Mucosa of descending colon (tissue), 3 donors: ENCODE data around the gene TNFRSF14. TPM values are rescaled to one million over a fixed set of nuclear protein-coding genes. Genes with fewer than 3 reads are reported as not detected.

Experiments
- ATAC-seq: fragments of 200-7000 bp; cut with Tn5 transposase; one replicate; pipeline ENCODE4 v1.9.1; 2020; ENCODE audit warnings: mild to moderate bottlenecking, moderate library complexity
- DNase-seq, 3 donors: peaks; one replicate each; pipeline ENCODE4 v3.0.0-alpha.2; 2020
- H3K36me3 ChIP-seq: fragments of 200-600 bp; one replicate; pipeline ENCODE4 v1.8.0; 2021; ENCODE audit warnings: low read depth, mild to moderate bottlenecking
- H3K4me1 ChIP-seq: fragments of 200-600 bp; one replicate; pipeline ENCODE4 v1.8.0; 2021; ENCODE audit warnings: low read depth, mild to moderate bottlenecking
- H3K4me3 ChIP-seq: fragments of 200-600 bp; one replicate; pipeline ENCODE4 v1.8.0; 2021; ENCODE audit warnings: mild to moderate bottlenecking
- H3K9me3 ChIP-seq: fragments of 200-600 bp; one replicate; pipeline ENCODE4 v1.8.0; 2021; ENCODE audit warnings: mild to moderate bottlenecking
- CTCF ChIP-seq: fragments of 200-600 bp; IDR thresholded peaks from one replicate; pipeline ENCODE4 v1.8.0; 2022; ENCODE audit warnings: antibody characterized with exemption, mild to moderate bottlenecking
- intact Hi-C, 2 donors: fragments of 100-400 bp; cut with DNase I in 1 of 2; cut with micrococcal nuclease in 1 of 2; formaldehyde crosslinking; loops; one replicate each; pipeline versions ENCODE4 v1.11.0 to v1.11.1; 2022; cut with DNase I, micrococcal nuclease
- total RNA-seq, 3 donors: library from RNA; stranded (reverse); fragmentation: NEBNext Ultra II Directional in 2 of 3; extraction: Animal tissue kit (Norgen Biotek cat#: 25700) in 2 of 3; gene quantifications; one replicate each; pipeline versions ENCODE4 v1.2.1 to v1.2.4, GENCODE V29; 2021 to 2023
- donor health status: DM: no; HTN: no; CAD: no; lungs with moderate emphysema.
- donor health status: DM: no; HTN: no; CAD: no.
- donor health status: DM: no; HTN: yes; CAD: no.

The TNFRSF14 gene
- total RNA-seq, 3 donors from 2014 or later: 143 to 206 (median 146) TPM

- Histone ChIP-seq H3K36me3 (peaks cover 5% of the 10 kb centered on the region), H3K4me1 (peaks cover 42% of the 10 kb centered on the region), H3K4me3 (no peak overlapping the region), H3K9me3 (no peaks in the 10 kb centered on the region)
- intact Hi-C loops: no loop called here
- peak; percentile 31 for TF ChIP-seq CTCF
- DNase-seq (peak; percentile 66 to 80 (median 74)), ATAC-seq (peak; percentile 5)
Measured at GRCh38 chr1:2554621-2555387, 1.4 kb upstream of the TNFRSF14 start.

GRCh38 chr1:2555634-2556276 lies 416 bp upstream of the TNFRSF14 start:
- intact Hi-C loops: no loop called here
- Histone ChIP-seq H3K4me1 (peaks cover 42% of the 10 kb centered on the region), H3K36me3 (peaks cover 5% of the 10 kb centered on the region), H3K9me3 (no peaks in the 10 kb centered on the region), H3K4me3 (peak overlapping the region; percentile 72)
- TF ChIP-seq CTCF: no peak
- DNase-seq: peak; percentile 91 to 95 (median 92)
- peak; percentile 59 for ATAC-seq

GRCh38 chr1:2556678-2557481 lies 709 bp downstream of the TNFRSF14 start:
- no peaks in the 10 kb centered on the region for H3K9me3 ChIP-seq
- peaks cover 42% of the 10 kb centered on the region for H3K4me1 ChIP-seq
- H3K4me3 ChIP-seq: peak overlapping the region; percentile 72
- no peak for TF ChIP-seq CTCF
- intact Hi-C loops: no loop called here
- peak; percentile 71 for ATAC-seq
- DNase-seq: peak; percentile 85 to 92 (median 89)
- peaks cover 5% of the 10 kb centered on the region for H3K36me3 ChIP-seq

GRCh38 chr1:2557482-2558400 lies 1.6 kb downstream of the TNFRSF14 start:
- peaks cover 5% of the 10 kb centered on the region for H3K36me3 ChIP-seq
- H3K4me1 ChIP-seq: peaks cover 42% of the 10 kb centered on the region
- no peaks in the 10 kb centered on the region for H3K9me3 ChIP-seq
- DNase-seq: peak; percentile 85 to 88 (median 86)
- TF ChIP-seq CTCF: no peak
- intact Hi-C loops: no loop called here
- peak overlapping the region; percentile 72 for H3K4me3 ChIP-seq
- peak; percentile 63 for ATAC-seq

GRCh38 chr1:2558420-2558819 lies 2.2 kb downstream of the TNFRSF14 start:
- no peak overlapping the region for H3K4me3 ChIP-seq
- H3K9me3 ChIP-seq: no peaks in the 10 kb centered on the region
- intact Hi-C loops: no loop called here
- ATAC-seq (no peak), DNase-seq (peak in 1 of 3 donors; percentile 58)
- TF ChIP-seq CTCF: no peak
- peaks cover 5% of the 10 kb centered on the region for H3K36me3 ChIP-seq
- peaks cover 42% of the 10 kb centered on the region for H3K4me1 ChIP-seq
